A549 (cell line): ENCODE results near the gene AK8. TPM values are rescaled to one million over a fixed set of nuclear protein-coding genes. Genes with fewer than 3 reads are reported as not detected.

Source experiments
- ATAC-seq, 2 experiments: fragments of 200-7000 bp in 1 of 2; fragments of >200 bp in 1 of 2; cut with Nextera tagmentation in 1 of 2; cut with Tn5 transposase in 1 of 2; 3 replicates each; pipeline versions ENCODE4 v1.8.0 to v1.9.1; 2018 to 2020; ENCODE audit warnings: mild to moderate bottlenecking in 1 of 2, moderate library complexity in 1 of 2
- CTCF ChIA-PET: fragments of 300-600 bp; sonication (Branson Sonifier 250); formaldehyde crosslinking; extraction: SDS; loops from one replicate; lab custom pipeline; 2021; ENCODE audit warnings: antibody characterized with exemption, inconsistent platforms; lab: Yijun Ruan, JAX
- POLR2A ChIA-PET: fragments of 350-600 bp; formaldehyde crosslinking; extraction: SDS; loops from one replicate; lab custom pipeline; 2021; ENCODE audit warnings: antibody characterized with exemption, inconsistent platforms; lab: Yijun Ruan, JAX
- DNase-seq, 2 experiments: peaks; one replicate each; pipeline versions ENCODE4 v3.0.0 to v3.0.0-alpha.2; 2011 to 2016; ENCODE audit warnings: low read depth in 1 of 2, low spot score in 1 of 2
- FAIRE-seq: peaks from 2 replicates; lab custom pipeline; 2011; peaks lifted over from hg19 to GRCh38; lab: Jason Lieb, UNC
- H3K27ac ChIP-seq, 2 experiments: fragments of >200 bp; sonication (Bioruptor Twin); formaldehyde crosslinking; 3 replicates each; pipeline ENCODE4 v1.5.1; 2016 to 2017
- H3K4me1 ChIP-seq: fragments of >200 bp; sonication (Bioruptor Twin); formaldehyde crosslinking; 3 replicates; pipeline ENCODE4 v1.6.1; 2016
- H3K4me2 ChIP-seq: fragments of >200 bp; sonication (Bioruptor Twin); formaldehyde crosslinking; 3 replicates; pipeline ENCODE4 v1.6.1; 2016
- H3K4me3 ChIP-seq: fragments of >200 bp; sonication (Bioruptor Twin); formaldehyde crosslinking; 3 replicates; pipeline ENCODE4 v1.5.1; 2016
- H3K9me3 ChIP-seq: fragments of >200 bp; sonication (Bioruptor Twin); formaldehyde crosslinking; 3 replicates; pipeline ENCODE4 v1.6.1; 2016
- CHD2 ChIP-seq: fragments of 150-350 bp; IDR thresholded peaks from 2 replicates; pipeline ENCODE4 v1.6.1; 2014; ENCODE audit warnings: low read length; ENCODE audit not compliant: partially characterized antibody
- CHD4 ChIP-seq: fragments of 200-600 bp; sonication (generic); IDR thresholded peaks from 2 replicates; pipeline ENCODE4 v1.6.1; 2016; ENCODE audit warnings: antibody characterized with exemption, mild to moderate bottlenecking, borderline replicate concordance
- EHMT2 ChIP-seq: fragments of 200-600 bp; sonication (generic); IDR thresholded peaks from 2 replicates; pipeline ENCODE4 v1.6.1; 2016; ENCODE audit warnings: antibody characterized with exemption, low read depth, mild to moderate bottlenecking, moderate library complexity
- ESRRA ChIP-seq: fragments of 150-350 bp; IDR thresholded peaks from 2 replicates; pipeline ENCODE4 v1.6.1; 2014; ENCODE audit warnings: mild to moderate bottlenecking, low read length, borderline replicate concordance
- FOXS1 ChIP-seq: fragments of 250-450 bp; sonication (Bioruptor Pico); IDR thresholded peaks from 2 replicates; pipeline ENCODE4 v1.5.0; 2020; ENCODE audit warnings: mild to moderate bottlenecking, moderate library complexity
- HDAC2 ChIP-seq: fragments of 200-600 bp; sonication (generic); IDR thresholded peaks from 2 replicates; pipeline ENCODE4 v1.6.1; 2016
- HEYL ChIP-seq: fragments of 250-450 bp; sonication (Bioruptor Pico); IDR thresholded peaks from 2 replicates; pipeline ENCODE4 v1.8.0; 2021; ENCODE audit warnings: mild to moderate bottlenecking, moderate library complexity
- HOXB13 ChIP-seq: fragments of 250-450 bp; sonication (Bioruptor Pico); IDR thresholded peaks from 2 replicates; pipeline ENCODE4 v1.5.0; 2020; ENCODE audit warnings: low read depth, mild to moderate bottlenecking, moderate library complexity
- JUN ChIP-seq, 2 experiments: fragments of >200 bp; sonication (Bioruptor Twin); formaldehyde crosslinking; IDR thresholded peaks; 2 replicates in 1 of 2; 3 replicates in 1 of 2; pipeline ENCODE4 v1.6.1; 2016 to 2017
- JUNB ChIP-seq: fragments of >200 bp; sonication (Bioruptor Twin); formaldehyde crosslinking; IDR thresholded peaks from 2 replicates; pipeline ENCODE4 v1.6.1; 2016
- KDM1A ChIP-seq: fragments of 200-600 bp; sonication (generic); IDR thresholded peaks from 2 replicates; pipeline ENCODE4 v1.6.1; 2016; ENCODE audit warnings: low read depth, mild to moderate bottlenecking
- MAFK ChIP-seq: fragments of 450-650 bp; IDR thresholded peaks from 2 replicates; pipeline ENCODE4 v1.6.1; 2014; ENCODE audit not compliant: partially characterized antibody
- MAZ ChIP-seq: fragments of 150-350 bp; IDR thresholded peaks from 2 replicates; pipeline ENCODE4 v1.6.1; 2014; ENCODE audit warnings: antibody characterized with exemption, low read depth, low read length, borderline replicate concordance
- RCOR1 ChIP-seq: fragments of 150-350 bp; IDR thresholded peaks from 2 replicates; pipeline ENCODE4 v1.6.1; 2014; ENCODE audit warnings: antibody characterized with exemption, low read length, low read depth
- RNF2 ChIP-seq: fragments of 200-600 bp; sonication (generic); IDR thresholded peaks from 2 replicates; pipeline ENCODE4 v1.6.1; 2016; ENCODE audit warnings: low read depth, mild to moderate bottlenecking, antibody characterized with exemption, moderate library complexity, borderline replicate concordance
- SMC3 ChIP-seq: fragments of >200 bp; sonication (Bioruptor Twin); formaldehyde crosslinking; IDR thresholded peaks from 3 replicates; pipeline ENCODE4 v1.6.1; 2018; ENCODE audit warnings: inconsistent platforms
- SREBF2 ChIP-seq: fragments of 450-650 bp; IDR thresholded peaks from 2 replicates; pipeline ENCODE4 v1.6.1; 2014; ENCODE audit warnings: mild to moderate bottlenecking, moderate library complexity
- WGBS: methylation state at CpG from one replicate; pipeline ENCODE4 v1.1.6; 2017; ENCODE audit errors: missing lambda C conversion rate; 5-methylcytosine and 5-hydroxymethylcytosine counted together
- polyA plus RNA-seq, 4 experiments: library from polyadenylated mRNA; depleted of rRNA in 3 of 4; stranded (reverse); fragments of >200 nt; fragmentation: RNase III in 1 of 4; extraction: RNeasy Plus Mini Kit Qiagen cat#74134 plus additional on column Dnase treatment in 1 of 4; gene quantifications; 2 replicates in 3 of 4; 3 replicates in 1 of 4; pipeline ENCODE4 v1.2.3, GENCODE V29; 2011 to 2017
- TF ChIP-seq, protein P1 (sequence below): fragments of >200 bp; sonication (Bioruptor Twin); formaldehyde crosslinking; IDR thresholded peaks from 3 replicates; pipeline ENCODE4 v1.6.1; 2016
- TF ChIP-seq, protein P2 (sequence below): fragments of 250-450 bp; sonication (Bioruptor Pico); IDR thresholded peaks from 2 replicates; pipeline ENCODE4 v1.5.0; 2021; ENCODE audit warnings: mild to moderate bottlenecking, moderate library complexity, borderline replicate concordance
- TF ChIP-seq, protein P3 (sequence below): IDR thresholded peaks from 2 replicates; pipeline ENCODE4 v1.6.1; 2012; ENCODE audit warnings: low read depth, borderline replicate concordance

AK8 gene
- polyA plus RNA-seq, 2 of the 4 experiments (the other 2 are of a cell fraction) = 0.61 to 0.63 TPM

DNA sequence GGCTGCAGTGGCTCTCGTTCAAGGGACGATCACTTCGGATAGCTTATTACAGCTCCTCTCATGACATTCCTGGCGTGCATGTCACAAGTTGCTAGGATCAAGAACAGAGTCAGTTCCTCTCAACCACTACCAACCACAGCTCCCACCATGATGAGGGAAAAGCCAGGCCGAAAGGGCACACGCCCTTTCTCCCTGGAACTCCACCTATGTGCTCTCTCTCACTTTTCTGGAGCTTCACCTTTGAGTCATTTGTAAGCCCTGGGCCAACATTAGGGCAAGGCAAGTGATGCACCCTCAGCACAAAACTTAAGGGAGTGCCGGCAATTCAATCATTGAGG, 2.2 kb upstream of the AK8 start:
- H3K4me1 ChIP-seq = peaks cover 8% of the 10 kb centered on the region; the same call in 1 of the 3 replicates
- DNase-seq = no peak
- WGBS = 87% methylated on average over 7 of the region's 7 CpGs
- CTCF ChIA-PET = interaction anchor here (2.7 kb wide), 1 partner anchor 22 kb away, joined by 18 read pairs; no protein-coding TSS in a partner anchor
- H3K9me3 ChIP-seq = no peaks in the 10 kb centered on the region
- POLR2A ChIA-PET = no interaction called here
- no peak overlapping the region for H3K27ac ChIP-seq
- H3K4me3 ChIP-seq = no peak overlapping the region
- H3K4me2 ChIP-seq = no peak overlapping the region
- no peak for ATAC-seq
- no peak for FAIRE-seq
- TF ChIP-seq HEYL (CRISPR knock-in tag) (no peak), FOXS1 (CRISPR knock-in tag) (no peak), ESRRA (no peak), CHD2 (no peak), RCOR1 (no peak), MAZ (no peak), RNF2 (no peak), CHD4 (no peak), SREBF2 (no peak)
- TF ChIP-seq, protein P1, sequence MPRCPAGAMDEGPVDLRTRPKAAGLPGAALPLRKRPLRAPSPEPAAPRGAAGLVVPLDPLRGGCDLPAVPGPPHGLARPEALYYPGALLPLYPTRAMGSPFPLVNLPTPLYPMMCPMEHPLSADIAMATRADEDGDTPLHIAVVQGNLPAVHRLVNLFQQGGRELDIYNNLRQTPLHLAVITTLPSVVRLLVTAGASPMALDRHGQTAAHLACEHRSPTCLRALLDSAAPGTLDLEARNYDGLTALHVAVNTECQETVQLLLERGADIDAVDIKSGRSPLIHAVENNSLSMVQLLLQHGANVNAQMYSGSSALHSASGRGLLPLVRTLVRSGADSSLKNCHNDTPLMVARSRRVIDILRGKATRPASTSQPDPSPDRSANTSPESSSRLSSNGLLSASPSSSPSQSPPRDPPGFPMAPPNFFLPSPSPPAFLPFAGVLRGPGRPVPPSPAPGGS = no peak
- TF ChIP-seq, protein P2, sequence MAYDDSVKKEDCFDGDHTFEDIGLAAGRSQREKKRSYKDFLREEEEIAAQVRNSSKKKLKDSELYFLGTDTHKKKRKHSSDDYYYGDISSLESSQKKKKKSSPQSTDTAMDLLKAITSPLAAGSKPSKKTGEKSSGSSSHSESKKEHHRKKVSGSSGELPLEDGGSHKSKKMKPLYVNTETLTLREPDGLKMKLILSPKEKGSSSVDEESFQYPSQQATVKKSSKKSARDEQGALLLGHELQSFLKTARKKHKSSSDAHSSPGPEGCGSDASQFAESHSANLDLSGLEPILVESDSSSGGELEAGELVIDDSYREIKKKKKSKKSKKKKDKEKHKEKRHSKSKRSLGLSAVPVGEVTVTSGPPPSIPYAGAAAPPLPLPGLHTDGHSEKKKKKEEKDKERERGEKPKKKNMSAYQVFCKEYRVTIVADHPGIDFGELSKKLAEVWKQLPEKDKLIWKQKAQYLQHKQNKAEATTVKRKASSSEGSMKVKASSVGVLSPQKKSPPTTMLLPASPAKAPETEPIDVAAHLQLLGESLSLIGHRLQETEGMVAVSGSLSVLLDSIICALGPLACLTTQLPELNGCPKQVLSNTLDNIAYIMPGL (CRISPR knock-in tag) = no peak
- TF ChIP-seq, all 56 proteins: peak for 0

DNA sequence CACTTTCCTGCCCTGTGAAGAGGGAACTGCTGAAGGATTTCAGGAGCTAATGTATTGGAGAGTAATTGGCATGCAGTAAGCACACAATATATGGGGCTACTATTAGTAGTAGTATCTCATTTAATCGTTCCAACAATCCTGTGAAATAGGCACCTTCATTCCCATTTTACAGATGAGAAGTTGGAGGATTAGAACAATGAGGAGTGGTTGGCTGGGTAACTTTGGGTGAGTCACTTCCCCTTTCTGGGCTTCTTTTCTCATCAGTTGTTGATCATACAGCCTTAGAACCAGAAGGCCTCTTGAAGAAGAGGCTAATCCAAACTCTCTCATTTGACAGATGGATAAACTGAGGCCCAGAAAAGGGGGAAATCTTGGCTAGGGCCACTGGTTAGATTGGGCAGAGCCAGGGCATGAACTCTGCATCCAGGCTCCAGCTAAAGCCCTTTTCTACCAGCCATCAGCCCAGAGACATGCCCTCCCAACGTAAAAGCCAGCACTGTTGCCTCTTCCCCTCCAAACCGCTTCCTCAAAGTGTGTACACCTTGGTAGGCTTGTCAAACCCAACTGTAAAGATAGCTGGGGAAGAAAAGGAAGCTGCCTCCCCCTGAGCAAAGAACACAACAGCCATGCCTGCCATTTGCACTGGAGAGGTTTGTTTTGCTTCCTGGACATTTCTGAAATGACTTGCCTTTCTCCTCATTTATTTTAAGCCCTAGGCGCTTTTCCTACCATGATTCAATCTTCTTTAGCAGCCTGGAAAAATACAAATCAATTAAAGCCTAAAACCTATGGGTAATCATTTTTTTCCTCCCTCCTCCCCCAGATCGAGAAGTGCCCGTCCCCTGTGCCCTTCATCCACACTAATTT, 1.6 kb upstream of the AK8 start:
- WGBS = 90% methylated on average over 6 of the region's 6 CpGs
- no peak overlapping the region; the same call in 2 of the 3 replicates for H3K4me3 ChIP-seq
- POLR2A ChIA-PET = no interaction called here
- H3K4me2 ChIP-seq = peak overlapping the region; percentile 97; the same call in 2 of the 3 replicates
- TF ChIP-seq CHD2 = no peak
- no peak for TF ChIP-seq SMC3
- TF ChIP-seq HDAC2 = peak; percentile 61; the same call in 1 of the 2 replicates
- peak; percentile 69 for TF ChIP-seq KDM1A
- no peak for TF ChIP-seq RNF2
- TF ChIP-seq EHMT2 = no peak
- no peak for ATAC-seq
- H3K9me3 ChIP-seq = no peaks in the 10 kb centered on the region
- DNase-seq = no peak
- FAIRE-seq = no peak
- peaks cover 8% of the 10 kb centered on the region; the same call in 1 of the 3 replicates for H3K4me1 ChIP-seq
- CTCF ChIA-PET = interaction anchor here (0.6 to 2.7 kb wide), 2 partner anchors 22 to 142 kb away, joined by 3 to 18 read pairs; no protein-coding TSS in a partner anchor
- H3K27ac ChIP-seq = no peak overlapping the region

DNA sequence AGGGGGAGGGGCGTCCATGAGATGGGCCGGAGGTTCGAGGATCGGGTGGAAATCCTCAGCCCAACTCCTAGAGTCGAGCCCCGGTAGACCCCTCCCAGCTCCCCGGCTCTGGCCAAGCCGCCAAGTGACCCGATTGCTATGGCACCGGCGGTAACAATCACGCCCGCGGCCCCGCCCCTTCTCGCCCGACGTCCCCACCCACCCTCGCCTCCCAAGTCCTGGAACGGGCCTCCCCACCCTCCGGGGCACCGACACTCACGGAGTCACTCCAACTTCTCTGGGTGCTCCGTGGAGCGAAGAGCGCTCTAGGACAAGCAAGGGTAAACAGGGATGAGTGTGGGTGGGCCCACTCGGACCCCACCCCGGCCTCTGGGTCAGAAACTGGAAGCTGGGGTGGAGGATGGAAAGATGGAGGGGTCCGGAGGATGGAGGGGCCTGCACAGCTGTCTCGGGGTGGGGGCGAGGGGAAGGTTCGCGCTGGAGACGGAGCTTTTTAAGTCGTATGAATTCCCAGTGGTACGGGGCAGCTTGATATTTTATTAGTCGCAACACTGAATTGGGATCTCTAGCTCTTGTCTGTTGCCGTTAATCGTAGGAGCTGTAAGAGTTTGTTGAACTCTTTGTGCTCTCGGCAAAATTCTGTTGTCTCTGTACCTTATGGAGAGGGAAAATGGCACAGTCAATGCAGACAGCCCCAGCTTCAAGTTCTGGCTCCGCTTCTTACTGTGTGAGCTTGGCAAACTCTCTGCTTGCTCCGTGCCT, 792 bp upstream of the AK8 start, which contains the start of gene SPACA9:
Gene SPACA9 (plus strand): TSS at position 204 of the 762 bp plus-strand sequence. CDS start 5,050 bp downstream, outside the sequence.
- peak; percentile 63 to 78 for DNase-seq
- peak within 1 kb of the TSS; percentile 89 to 95 for H3K27ac ChIP-seq
- peak within 1 kb of the TSS; percentile 97 for H3K4me2 ChIP-seq
- TF ChIP-seq RNF2 (no peak), JUN (IDR thresholded peaks at IDR 0.05) (no peak), RCOR1 (no peak), MAFK (no peak), JUNB (no peak), KDM1A (no peak), HOXB13 (CRISPR knock-in tag) (no peak)
- TF ChIP-seq, protein P3, sequence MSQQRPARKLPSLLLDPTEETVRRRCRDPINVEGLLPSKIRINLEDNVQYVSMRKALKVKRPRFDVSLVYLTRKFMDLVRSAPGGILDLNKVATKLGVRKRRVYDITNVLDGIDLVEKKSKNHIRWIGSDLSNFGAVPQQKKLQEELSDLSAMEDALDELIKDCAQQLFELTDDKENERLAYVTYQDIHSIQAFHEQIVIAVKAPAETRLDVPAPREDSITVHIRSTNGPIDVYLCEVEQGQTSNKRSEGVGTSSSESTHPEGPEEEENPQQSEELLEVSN = no peak
- TF ChIP-seq, all 56 proteins: peak for 0
- FAIRE-seq (no peak), ATAC-seq (peak; percentile 62 to 82)
- ChIA-PET CTCF (interaction anchor here (0.6 to 2.7 kb wide), 4 partner anchors 23 to 1121 kb away, joined by 3 to 18 read pairs (median 3); no protein-coding TSS in a partner anchor), POLR2A (no interaction called here)
- Histone ChIP-seq H3K4me1 (peaks cover 8% of the 10 kb centered on the region; the same call in 1 of the 3 replicates), H3K9me3 (no peaks in the 10 kb centered on the region), H3K4me3 (peak within 1 kb of the TSS; percentile 97)
- WGBS = 40% methylated on average over 29 of the region's 42 CpGs
